ENCODE data around the gene MTOR.

The MTOR gene

DNA sequence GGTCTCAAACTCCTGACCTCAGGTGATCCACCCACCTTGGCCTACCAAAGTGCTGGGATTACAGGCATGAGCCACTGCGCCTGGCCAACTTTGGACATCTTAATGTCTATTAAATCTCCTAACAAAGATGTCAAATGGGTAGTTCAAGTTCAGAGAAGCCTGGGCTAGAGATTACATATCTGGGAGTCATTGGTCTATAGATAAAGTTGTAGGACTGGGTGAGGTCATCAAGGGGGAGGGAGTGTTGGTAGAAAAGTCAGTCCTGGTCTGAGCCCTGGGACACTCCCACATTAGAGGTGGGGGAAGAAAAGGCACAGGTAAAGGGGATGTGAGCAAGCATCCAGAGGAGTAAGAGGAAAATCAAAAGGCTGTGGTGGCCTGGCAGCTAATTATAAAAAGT lies 17.3 kb upstream of the MTOR start:
- DNase-seq: no peak

DNA sequence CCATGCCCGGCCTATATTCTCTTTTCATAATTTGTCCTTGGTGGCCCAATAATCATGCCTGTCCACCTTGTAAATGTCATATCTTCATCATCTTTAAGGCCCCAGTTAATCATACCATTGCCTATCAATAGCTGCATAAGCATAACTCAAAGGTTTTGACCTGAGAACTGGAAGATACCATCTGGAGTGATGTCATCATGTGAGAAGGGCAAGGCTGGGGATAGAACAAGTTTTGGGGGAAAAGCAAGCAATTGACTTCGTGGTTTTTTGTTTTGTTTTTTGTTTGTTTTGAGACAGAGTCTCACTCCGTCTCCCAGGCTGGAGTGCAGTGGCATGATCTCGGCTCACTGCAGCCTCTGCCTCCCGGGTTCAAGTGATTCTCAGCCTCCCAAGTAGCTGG lies 16.8 kb upstream of the MTOR start:
- no peak for DNase-seq

DNA sequence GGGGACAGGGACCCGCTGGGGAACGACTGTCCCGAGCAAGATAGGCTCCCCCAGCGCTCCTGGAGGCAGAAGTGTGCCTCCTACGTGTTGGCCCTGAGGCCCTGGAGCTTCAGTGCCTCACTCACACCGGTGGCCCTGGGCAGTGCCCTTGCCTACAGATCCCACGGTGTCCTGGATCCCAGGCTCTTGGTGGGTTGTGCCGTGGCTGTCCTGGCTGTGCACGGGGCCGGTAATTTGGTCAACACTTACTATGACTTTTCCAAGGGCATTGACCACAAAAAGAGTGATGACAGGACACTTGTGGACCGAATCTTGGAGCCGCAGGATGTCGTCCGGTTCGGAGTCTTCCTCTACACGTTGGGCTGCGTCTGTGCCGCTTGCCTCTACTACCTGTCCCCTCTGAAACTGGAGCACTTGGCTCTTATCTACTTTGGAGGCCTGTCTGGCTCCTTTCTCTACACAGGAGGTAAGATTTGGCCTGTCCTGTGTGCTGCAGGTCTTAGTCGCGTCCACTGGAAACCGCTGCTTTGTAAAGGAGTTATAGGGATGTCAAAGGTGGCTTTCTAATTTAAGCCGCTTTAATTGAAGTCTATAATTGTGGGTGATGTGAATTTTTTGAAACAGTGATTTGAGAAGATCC lies 11.4 kb upstream of the MTOR start:
- DNase-seq: no peak

DNA sequence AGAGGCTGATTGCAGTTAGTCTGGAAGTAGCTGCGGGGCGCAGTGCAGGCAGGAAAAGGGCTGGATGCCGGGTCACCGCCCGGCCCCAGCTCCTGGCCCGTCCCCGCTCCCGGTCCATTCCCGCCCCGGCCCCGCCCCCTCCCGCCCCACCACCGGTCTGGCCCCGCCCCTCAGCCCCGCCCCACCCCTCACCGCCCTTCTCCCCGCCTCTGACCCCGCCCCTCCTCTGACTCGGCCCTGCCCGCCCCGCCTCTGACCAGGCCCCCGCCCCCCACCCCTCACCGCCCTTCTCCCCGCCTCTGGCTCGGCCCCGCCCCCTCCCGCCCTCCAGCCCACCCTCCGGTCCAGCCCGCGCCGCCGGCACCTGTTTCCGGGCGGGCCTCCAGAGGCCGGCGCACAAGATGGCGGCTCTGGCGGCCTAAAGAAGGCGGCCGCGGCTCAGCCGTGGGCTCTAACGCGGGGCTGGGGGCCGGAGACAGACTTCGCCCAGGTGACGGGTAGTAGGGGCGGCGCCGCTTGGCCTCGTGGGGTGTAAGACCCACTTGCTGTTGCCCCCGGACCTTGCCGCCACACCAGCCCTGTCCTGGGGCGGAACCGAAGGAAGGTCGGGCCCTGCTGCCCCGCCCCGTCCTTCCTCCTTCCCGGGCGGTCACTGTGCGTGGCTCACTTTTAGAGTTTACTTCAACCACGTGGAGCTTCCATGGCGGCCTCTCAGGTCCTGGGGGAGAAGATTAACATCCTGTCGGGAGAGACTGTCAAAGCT lies 10.7 kb upstream of the MTOR start, which contains the start of gene UBIAD1:
Gene UBIAD1 (plus strand): TSS at position 367 of the 763 bp plus-strand sequence. CDS start 334 bp downstream, at position 701.
- peak; percentile 76 to 82 for DNase-seq

DNA sequence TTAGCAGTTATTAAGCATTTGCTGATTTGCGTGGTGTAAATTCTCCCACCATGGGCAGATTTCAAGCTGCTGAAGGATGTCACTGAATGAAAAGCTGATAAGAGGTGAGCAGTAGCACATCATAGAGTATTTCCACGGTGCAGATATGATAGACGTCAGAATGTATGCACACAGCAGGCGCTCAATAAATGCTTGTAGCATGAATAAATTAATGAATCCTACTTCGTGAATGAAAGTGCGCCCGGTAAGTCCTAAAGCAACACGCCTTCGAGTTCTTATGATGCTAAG lies 10.1 kb upstream of the MTOR start:
- DNase-seq: no peak

DNA sequence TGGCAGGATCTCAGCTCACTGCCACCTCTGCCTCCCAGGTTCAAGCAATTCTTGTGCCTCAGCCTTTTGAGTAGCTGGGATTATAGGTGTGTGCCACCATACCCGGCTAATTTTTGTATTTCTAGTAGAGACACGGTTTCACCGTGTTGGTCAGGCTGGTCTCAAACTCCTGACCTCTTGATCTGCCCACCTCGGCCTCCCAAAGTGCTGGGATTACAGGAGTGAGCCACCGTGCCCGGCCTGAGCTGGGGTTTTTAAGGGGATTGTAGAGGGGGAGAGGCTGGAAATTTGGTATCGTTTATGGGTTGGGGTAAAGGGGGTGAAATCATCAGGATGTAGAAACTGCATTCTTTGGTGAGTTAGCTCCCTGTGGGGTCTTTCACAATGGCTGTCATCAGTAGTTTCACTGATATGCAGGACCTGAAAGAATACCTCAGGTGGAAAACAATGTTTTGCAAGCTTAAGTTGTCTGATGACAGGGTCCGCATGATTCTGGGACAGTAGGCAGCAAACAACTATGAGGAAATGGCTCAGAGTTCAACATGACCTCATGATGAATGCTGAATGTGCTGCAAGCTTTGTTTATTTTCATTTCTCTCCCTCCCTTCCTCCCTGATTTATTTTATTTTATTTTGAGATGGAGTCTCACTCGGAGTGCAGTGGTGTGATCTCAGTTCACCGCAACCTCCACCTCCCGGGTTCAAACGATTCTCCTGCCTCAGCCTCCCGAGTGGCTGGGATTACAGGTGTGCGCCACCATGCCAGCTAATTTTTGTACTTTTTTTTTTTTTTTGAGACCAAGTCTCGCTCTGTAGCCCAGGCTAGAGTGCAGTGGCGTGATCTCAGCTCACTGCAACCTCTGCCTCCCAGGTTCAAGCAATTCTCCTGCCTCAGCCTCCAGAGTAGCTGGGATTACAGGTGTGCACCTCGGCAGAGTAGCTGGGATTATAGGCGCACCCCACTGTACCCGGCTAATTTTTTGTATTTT lies 5.3 kb upstream of the MTOR start:
- DNase-seq: peak in 1 of 2 donors; percentile 33

DNA sequence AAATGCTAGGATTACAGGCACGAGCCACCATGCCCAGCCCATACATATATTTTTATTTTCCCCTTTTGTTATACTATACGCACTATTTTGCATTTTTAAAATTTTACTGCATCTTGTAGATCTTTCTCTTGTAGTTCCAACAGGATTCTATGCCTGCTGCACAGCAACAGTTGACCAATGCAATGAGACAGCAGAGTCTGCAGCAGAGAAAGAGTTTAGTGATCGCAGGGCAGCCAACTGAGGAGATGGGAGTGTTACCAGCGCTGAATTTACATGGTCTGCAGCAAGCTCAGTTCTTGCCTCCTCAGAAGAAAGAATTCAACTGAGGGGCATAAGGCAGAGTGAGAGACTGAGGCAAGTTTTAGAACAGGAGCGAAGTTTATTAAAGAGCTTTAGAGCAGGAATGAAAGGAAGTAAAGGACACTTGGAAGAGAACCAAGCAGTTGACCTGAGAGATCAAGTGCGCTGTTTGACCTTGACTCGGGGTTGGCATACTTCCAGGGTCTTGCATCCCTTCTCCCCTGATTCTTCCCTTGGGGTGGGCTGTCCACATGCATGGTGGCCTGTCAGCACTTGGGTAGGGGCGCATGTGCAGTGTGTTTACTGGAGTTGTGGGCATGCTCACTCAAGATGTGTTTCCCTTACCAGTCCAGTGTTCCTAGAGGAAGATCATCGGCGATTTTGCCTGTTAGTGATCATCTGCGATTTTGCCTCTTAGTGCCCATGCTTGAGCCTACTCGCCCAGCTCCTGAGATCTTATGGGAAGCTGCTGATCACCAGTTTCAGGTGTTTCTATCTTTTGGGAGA lies 4.1 kb upstream of the MTOR start:
- DNase-seq: no peak

DNA sequence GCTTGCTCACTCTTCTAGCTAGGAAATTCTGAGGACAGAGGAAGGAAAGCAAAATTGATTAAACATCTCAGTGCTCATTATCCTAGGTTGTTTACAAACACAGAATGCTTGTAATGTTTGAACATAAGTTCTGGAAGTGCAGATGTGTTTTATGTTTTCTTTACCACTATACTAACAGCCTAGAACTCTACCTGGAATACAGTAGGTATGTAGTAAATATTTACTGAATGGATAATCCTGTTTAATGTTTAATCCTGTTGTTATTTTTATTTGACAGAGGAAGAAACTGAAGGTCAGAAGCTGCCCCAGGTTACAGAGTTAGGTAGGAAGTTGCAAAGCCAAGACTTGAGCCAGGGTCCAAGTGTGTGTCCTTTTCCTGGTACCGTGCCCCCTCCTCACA lies 6.1 kb downstream of the MTOR start:
- no peak for DNase-seq

DNA sequence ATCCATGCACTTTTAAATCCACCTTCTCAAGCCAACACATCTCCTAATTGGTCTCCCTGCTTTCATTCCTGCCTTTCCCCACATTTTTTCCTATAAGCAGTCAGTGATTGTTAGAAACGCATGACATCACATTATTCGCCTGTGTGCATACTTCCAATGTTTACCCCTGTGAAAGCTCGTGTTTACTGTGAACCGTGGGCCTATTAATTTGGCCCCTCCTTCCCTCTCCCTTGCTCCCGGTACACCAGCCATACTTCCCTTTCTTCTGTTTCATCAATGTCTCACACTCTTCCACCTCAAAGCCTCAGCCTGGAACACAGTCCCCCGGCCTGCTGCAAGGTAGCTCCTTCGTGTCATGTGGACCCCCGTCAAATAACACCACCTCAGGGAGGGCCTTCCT lies 9.1 kb downstream of the MTOR start:
- DNase-seq: no peak

DNA sequence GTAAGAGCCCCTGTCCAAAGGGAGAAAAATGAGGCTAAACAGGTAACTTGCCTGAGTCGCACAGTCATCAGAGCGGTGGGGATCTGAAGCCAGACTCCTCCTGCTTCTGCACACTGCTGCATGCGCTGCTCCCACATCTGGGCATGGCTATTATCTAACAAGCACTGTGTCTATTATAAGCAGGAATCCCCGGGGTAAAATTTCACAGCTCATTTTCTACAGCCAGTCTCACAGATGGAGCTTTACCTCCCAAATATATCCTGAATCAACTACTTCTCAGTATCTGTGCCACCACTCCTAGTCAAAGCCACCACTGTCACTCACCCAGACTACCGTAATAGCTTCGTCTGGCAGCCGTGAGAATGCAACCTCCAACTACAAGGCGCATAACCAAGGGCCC lies 9.8 kb downstream of the MTOR start:
- no peak for DNase-seq

DNA sequence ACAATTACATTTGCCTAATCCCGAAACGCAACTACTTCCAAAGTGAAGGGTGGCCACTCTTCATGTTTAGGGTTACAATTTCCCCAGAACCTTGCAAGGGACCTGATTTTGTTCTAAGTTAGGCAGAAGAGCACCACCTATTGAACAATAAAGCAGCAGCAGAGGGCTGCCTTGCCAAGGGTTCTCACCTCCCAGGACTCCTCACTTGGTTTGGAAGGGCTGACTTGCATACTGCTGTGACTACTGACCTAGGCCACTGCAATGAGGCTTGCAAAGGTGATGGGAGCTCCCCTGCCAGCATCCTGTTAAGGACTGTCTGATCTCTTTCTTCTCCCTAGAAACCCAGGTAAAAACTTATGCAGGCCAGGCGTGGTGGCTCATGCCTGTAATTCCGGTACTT lies 14.2 kb downstream of the MTOR start:
- no peak for DNase-seq

DNA sequence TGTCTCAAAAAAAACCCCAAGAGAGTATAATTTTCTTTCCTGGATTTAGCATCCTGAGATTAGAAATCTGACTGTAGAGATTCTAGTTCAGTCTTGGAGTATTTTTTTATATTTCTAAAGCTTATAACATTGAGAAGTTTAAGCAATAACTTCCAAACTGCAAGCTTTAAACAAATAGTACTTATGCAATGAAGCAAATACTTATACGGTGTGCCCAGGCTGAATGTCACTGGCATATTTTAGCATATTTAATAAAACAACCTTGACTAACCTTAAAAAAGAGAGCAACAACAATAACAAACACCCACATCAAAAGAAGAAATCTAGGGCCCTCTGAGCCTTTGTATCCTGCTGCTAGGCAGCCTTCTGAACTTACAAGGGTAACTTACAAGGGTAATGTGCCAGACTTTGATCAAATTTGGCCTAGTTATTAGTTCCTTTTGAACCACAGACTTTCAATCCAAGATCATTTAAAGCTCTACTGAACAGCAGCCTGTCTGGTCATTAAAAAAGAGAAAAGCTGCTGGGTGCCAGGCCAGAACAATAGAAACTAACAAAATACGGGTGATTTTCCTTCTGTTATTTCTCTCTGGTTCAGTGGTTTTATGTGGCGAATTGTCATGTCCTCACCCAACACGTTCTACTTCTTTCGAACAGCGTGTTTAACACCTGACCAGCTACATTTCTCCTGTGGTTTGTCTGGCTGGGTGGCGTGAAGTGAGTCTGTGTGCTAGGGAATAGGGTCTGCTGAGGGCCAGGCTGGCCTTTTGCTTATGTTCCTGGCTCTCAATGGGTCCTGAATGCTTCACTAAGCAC lies 16.2 kb downstream of the MTOR start:
- no peak for DNase-seq

DNA sequence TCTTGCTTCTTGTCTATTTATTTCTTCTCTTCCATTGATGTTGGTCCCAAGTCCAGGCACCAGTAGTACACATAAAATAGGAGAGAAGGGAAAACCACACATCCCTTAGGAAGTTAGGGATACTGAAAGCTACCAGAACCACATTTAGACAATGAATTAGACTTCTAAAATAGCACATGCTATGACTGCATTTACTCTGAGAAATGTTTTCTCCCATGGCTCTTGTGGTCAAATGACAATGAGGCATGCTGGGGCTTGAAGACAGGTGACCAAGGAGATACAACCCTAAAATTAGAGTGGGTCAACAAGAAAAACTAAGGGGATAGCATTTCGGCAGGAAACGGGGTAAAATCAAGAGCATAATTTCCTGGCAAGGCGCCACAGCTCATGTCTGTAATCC lies 17.1 kb downstream of the MTOR start:
- no peak for DNase-seq

DNA sequence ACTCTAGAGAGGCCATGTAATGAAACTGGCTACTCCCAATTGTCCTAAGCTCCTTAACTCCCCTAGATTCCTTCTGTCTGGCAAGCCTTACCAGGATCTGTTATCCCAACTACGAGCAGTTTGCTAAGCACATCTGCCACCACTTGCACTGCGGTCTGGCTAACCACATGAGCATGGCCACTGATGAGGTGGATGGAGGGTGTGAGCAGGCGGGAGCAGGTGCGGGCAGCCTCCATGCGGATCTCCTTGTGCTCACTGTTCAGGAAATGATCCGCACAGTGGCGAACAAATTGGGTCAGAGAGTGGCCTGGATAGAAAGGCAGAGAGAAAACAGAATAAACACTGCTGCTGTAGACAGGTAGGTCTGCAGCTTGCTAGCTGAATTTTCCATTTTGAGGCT lies 24.0 kb downstream of the MTOR start:
- DNase-seq: no peak

DNA sequence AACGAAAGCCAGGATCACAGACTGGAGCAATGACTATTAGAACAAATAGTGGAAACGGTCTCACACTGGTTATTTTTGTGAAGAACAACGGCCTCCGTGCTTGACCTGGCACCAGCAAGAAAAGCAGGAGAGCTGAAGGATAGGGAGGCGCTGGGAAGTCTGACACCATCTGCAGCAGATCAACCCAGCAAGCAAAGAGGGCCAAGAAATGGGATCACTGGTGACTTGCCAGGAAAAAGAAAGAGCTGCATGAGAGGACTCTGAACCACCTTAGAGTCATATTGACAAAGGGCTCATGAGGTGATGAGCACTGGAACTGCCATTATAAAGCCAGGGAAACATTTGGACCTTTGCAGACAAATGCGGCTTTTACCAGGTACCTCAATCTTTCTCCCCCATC lies 25.0 kb downstream of the MTOR start:
- no peak for DNase-seq

DNA sequence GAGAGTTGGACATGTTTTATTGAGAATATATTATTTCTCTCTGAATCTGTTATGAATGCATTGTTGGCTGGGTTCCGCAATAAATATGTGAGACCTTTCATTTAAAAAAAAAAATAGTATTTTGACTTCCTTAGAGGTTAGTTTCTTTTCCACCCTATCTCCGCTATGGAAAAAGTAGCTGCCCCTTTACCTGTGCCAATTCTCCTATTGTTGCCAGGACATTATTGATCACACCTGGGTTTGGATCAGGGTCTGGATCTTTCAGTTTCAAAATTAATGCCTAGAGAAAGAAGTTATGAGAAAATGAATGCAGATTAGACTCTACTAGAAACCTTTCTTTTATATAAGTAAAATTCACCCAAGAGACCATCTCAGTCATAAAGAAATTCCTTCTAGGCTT lies 29.1 kb downstream of the MTOR start:
- DNase-seq: no peak

DNA sequence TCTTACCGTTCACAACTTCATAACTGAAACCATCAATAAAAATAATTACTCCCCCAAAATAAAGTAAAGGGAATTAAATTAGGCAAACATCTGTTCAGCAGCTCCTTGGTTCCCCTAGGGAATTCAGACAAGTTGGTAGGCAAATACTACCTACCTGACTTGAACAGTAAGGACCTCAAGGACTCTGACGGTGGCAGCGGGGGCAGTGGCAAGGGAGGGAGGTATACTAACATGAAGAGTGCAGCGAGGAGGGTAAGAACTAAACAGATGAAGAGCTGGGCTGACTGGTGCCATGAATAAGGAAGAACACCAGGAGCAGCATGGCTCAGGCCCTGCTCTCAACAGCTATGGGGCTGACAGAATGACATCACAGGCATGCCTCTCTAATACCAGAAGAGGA lies 33.1 kb downstream of the MTOR start:
- DNase-seq: peak; percentile 4 to 11

DNA sequence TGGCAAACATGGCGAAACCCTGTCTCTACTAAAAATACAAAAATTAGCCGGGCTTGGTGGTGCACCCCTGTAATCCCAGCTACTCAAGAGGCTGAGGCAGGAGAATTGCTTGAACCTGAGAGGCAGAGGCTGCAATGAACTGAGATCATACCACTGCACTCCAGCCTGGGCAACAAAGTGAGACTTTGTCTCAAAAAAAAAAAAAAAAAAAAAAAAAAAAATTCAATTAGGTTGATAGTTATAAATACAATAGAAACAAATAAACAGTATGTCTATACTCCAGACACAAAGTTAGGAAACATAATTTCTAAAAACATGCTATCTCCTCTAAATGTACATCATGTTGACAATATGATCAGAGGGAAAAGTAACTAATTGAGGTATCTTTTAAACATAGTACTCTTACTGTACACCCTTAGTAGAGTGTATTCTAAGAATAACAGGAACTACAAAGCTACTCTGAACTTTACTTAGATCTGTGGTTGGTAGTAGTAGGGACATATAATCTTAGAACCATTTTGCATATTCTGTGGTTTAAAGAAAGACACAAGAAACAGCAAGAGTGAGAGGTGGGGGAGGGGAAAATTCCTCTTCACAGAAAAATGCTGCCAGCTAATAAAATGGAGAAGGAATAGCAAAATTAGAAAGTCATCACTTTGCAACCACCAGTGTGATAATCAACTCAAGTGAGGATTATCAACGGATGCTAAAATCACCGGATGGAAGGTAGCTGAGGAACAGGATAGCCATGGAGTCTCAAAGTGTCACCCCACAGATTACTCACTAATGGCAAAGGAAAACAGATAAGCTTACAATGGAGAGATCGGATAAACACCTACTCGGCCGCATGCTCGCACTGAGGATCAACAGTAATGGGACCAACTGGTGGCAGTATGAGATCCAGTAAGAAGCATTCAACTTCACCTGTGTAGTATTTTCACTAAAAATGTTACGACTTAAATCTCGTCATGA lies 35.0 kb downstream of the MTOR start:
- no peak for DNase-seq

DNA sequence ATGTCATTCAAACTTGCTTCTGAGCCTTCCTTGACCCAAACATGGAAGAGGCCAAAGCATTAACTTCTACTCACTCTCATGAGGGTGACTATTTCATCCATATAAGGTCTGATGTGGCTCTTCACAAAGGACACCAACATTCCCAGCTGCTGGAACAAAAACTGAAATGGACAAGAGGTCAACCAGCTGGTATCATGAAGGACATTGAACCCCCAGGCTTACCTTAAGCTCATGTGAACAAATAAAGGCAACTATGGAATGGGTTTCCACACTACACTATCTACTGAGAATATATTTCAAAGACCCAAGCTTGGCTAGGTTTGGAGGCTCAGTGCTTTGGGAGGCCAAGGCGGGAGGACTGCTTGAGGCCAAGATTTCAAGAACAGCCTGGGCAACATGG lies 46.3 kb downstream of the MTOR start:
- no peak for DNase-seq

DNA sequence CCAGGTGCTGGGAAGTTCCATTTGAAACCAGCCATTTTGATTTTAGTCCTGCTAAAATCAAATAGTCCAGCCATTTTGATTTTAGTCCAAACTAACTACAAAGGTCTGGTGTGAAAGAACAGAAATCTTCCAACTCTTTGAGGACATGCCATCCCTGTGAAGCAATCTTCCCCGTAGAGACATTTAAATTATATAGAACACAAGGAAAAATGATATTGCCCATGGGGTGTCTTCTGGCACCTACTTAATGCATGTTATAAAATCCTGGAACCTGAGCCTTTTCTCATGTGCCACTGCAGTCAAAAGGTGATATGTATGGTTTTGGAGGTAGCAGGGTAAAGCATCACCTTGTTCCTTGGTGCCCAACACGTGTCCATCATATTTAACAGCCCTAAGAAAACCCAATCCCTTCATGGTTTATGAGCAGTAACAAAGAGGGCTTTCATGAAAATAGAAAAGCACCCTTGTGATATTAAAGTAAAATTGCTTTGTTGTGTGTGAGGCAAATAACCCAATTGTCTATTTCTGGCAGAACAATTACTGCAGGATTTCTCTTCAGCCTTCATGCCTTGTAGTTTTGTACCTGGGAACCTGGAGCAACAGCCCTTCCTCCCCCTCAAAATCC lies 46.9 kb downstream of the MTOR start:
- no peak for DNase-seq
